NCI-H460 (cell line): ENCODE data around the gene SP7. TPM values are rescaled to one million over a fixed set of nuclear protein-coding genes. Genes with fewer than 3 reads are reported as not detected.
A peak's percentile ranks its signal among the peaks of the same experiment; 100 is the strongest.
"Not testable (repeated sequence)": the region's sequence is repeated elsewhere in the genome, so short reads cannot be mapped to it uniquely, and the experiment has no call there.

Source experiments
- DNase-seq: peaks from one replicate; pipeline ENCODE4 v3.0.0-alpha.2; 2016; ENCODE audit warnings: low read depth; ENCODE audit errors: extremely low read depth
- polyA plus RNA-seq: library from polyadenylated mRNA; depleted of rRNA; stranded (reverse); fragments of >200 nt; gene quantifications from 2 replicates; pipeline ENCODE4 v1.2.3, GENCODE V29; 2014; cell fraction: nucleus; rRNA removed
- total RNA-seq: library from RNA; depleted of rRNA; stranded (reverse); fragments of >200 nt; shearing (Covaris generic); gene quantifications from 2 replicates; pipeline ENCODE4 v1.2.3, GENCODE V29; 2014; rRNA removed

The SP7 gene
- total RNA-seq = not detected in 2 replicates
- polyA plus RNA-seq = not detected in 2 replicates

DNA sequence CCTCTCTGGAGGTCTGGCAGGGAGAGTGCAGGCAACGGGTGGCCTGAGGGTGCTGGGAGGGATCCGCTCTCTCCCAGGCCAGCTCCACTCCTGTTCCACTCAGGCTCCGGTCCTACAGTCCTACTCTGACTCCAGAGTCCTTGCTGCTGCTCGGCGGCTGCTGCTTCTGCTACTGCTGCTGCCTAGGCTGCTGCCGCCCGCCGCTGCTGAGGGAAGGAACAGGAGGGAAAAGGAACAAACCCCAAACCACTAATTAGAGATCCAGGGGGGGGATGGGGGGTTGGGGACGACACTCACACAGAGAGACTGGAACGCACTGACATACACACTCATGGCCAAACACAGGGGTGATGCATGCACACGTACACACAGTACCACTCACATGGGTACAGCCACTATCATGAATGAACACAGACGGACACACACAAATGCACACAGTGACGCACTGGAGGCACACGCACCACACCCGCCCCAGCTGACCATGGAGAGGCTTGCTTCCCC, at the start of gene SP7:
Gene SP7, minus strand, starts transcription at position 174 of the 501 bp plus-strand sequence. CDS start 708 bp downstream, outside the sequence.
- no peak for DNase-seq

GRCh38 chr12:53383258-53383657, 47.1 kb upstream of the SP7 start:
- no peak for DNase-seq

DNA sequence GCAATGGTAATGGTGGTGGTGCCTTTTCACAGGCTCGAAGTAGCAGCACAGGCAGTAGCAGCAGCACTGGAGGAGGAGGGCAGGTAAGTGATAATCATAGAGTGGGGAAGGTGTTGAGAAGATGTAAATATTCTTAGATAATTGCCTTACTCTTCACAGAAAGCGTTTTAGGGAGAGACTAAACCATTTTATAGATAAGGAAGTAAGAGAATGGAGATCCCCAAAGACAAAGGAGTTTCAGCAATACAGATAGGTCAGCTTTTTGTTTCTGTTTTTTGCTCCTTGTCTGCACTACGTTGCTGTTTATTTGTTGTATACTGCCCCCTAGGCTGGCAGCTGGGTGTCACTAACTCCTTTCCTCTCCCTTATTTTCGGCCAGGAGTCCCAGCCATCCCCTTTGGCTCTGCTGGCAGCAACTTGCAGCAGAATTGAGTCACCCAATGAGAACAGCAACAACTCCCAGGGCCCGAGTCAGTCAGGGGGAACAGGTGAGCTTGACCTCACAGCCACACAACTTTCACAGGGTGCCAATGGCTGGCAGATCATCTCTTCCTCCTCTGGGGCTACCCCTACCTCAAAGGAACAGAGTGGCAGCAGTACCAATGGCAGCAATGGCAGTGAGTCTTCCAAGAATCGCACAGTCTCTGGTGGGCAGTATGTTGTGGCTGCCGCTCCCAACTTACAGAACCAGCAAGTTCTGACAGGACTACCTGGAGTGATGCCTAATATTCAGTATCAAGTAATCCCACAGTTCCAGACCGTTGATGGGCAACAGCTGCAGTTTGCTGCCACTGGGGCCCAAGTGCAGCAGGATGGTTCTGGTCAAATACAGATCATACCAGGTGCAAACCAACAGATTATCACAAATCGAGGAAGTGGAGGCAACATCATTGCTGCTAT, 45.8 kb upstream of the SP7 start:
- peak; percentile 63 for DNase-seq

DNA sequence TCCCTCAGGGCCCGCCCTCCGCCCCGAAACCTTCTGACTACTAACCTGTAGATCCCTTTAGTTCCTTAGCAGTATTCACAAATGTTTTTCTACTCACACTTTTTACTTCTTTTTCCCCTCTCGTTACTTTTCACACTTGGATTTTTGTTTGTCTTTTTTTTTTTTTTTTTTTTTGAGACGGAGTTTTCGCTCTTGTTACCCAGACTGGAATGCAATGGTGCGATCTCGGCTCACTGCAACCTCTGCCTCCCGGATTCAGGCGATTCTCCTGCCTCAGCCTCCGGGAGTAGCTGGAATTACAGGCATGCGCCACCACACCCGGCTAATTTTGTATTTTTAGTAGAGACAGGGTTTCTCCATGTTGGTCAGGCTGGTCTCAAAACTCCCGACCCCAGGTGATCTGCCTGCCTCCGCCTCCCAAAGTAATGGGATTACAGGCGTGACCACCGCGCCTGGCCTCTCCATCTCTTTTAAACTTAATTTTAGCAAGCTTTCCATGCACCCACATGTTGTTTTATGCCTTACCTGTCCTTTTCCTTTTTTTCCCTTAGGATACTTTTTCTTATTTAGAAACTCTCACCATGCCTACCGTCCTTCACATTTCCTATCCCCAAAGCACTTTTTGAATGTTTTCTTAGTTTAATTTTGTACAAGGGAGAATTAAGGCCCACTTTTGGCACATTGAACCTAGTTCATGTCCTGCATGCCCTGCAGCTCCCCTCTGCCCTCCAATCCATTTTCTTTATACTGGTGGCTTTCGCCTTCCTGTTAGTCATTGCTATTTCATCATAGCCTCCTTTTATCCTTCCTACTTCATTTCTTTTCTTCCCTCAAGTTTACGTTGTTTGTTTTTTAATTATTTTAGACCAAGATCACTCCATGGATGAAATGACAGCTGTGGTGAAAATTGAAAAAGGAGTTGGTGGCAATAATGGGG, 44.9 kb upstream of the SP7 start:
- no peak for DNase-seq

GRCh38 chr12:53380104-53380793, 44.1 kb upstream of the SP7 start, which contains the start of gene SP1:
Gene SP1, plus strand, starts transcription at chr12:53380176. Its CDS starts 116 bp downstream, at chr12:53380292.
- DNase-seq = peak; percentile 90

GRCh38 chr12:53379389-53380103, 43.4 kb upstream of the SP7 start:
- peak; percentile 100 for DNase-seq

GRCh38 chr12:53378724-53379388, 42.7 kb upstream of the SP7 start:
- no peak for DNase-seq

DNA sequence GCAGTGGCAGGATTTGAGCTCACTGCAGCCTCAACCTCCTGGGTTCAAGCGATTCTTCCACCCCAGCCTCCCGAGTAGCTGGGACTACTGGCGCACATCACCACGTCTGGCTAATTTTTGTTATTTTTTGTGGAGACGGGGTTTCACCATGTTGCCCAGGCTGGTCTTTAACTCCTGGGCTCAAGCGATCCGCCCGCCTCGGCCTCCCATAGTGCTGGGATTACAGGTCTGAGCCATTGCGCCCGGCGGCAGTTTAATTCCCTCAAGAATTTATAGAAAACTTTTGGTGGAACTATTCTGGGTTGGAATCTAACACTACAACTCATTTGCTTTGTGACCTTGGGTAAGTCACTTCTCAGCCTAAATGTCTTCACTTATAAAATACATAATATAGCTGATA, 42.1 kb upstream of the SP7 start:
- no peak for DNase-seq

DNA sequence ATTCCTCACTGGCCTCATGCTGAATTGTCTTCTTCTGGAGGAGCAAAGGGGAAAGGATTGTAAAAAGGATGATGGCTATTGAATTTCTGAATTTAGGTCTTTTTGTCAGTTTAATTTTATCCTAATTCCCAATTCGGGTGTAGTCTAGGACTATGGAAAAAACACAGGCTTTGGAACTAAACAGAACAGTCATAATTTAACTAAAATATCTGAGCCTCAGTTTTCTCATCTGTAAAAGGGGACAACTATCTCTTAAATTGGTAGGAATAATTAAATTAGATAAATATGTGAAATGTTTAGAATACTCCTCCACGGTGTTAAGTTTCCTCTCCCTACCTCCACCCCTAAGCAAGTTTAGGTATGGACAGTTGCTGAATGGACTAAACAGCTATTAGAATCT, 40.6 kb upstream of the SP7 start:
- no peak for DNase-seq

GRCh38 chr12:53374277-53374676, 38.1 kb upstream of the SP7 start:
- DNase-seq = not testable (repeated sequence)

- DNase-seq = not testable (repeated sequence)
Observed at GRCh38 chr12:53373554-53374133, 37.5 kb upstream of the SP7 start.

DNA sequence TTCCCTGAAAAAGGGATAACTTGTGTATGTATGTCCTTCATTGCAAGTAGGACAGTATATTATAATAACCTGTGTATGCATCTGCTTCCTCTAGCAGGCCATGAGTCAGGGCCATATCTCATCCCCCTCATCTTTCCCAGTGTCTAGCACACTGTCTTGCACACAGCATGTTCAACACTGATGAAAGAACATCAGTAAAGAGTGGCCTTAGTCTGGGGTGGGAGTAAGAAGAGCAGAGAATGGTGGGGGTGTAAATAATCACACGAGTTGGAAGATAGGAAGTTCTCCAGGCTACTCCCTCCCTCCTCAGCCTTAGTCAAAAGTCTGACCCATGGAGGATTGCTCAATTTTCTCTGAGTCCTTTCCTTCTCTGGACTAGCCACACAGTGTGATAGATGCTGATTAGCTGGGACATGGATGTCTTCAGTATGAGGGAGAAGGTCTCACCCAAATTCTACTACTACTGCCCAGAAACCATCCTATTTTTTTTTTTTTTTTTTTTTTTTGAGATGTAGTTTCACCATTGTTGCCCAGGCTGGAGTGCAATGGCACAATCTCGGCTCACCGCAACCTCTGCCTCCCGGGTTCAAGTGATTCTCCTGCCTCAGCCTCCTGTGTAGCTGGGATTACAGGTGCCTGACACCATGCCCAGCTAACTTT, 29.2 kb upstream of the SP7 start:
- no peak for DNase-seq

DNA sequence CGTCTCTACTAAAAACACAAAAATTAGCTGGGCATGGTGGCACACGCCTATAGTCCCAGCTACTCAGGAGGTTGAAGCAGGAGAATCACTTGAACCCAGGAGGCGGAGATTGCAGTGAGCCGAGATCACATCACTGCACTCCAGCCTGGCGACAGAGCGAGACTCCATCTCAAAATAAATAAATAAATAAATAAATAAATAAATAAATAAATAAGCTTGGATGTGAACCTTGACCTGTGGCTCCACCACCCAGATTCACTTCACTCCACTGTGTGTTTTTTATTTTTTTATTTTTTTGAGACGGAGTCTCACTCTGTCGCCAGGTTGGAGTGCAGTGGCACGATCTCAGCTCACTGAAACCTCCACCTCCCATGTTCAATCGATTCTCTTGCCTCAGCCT, 25.5 kb upstream of the SP7 start:
- DNase-seq = not testable (repeated sequence)

GRCh38 chr12:53358836-53359419, 22.8 kb upstream of the SP7 start:
- no peak for DNase-seq

GRCh38 chr12:53355121-53355520, 19.0 kb upstream of the SP7 start:
- no peak for DNase-seq

- no peak for DNase-seq
Observed at GRCh38 chr12:53353257-53353655, 17.1 kb upstream of the SP7 start.

GRCh38 chr12:53352331-53353256, 16.4 kb upstream of the SP7 start:
- peak; percentile 89 for DNase-seq
